GM15510 (cell line): ENCODE measurements around the gene ABHD14A.

Experiments used
- POLR2A ChIP-seq: IDR thresholded peaks from 3 replicates; pipeline ENCODE4 v1.6.1; 2011; ENCODE audit warnings: borderline replicate concordance; ENCODE audit not compliant: insufficient read length; ENCODE audit errors: extremely low read depth

The ABHD14A gene

DNA sequence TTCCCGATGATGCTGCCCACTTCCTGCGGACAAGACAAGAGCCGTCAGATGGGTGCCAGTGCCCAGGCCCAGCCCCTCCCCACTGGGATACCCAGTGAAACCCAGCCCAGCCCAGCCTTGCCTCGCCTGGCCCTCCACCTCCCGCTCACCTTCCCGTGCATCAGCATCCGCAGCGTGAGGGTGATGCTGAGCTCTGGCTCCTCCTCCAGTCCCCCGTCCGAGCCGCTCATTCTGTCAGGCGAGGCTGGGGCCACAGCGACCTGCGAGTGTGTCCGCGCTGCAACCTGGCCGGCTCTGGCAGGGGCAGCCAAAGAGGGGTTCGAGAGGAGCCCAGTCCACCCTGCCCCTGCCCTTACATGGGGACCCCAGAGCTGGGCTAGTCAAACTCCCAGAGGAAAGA lies 13.9 kb upstream of the ABHD14A start:
- TF ChIP-seq POLR2A: no peak

DNA sequence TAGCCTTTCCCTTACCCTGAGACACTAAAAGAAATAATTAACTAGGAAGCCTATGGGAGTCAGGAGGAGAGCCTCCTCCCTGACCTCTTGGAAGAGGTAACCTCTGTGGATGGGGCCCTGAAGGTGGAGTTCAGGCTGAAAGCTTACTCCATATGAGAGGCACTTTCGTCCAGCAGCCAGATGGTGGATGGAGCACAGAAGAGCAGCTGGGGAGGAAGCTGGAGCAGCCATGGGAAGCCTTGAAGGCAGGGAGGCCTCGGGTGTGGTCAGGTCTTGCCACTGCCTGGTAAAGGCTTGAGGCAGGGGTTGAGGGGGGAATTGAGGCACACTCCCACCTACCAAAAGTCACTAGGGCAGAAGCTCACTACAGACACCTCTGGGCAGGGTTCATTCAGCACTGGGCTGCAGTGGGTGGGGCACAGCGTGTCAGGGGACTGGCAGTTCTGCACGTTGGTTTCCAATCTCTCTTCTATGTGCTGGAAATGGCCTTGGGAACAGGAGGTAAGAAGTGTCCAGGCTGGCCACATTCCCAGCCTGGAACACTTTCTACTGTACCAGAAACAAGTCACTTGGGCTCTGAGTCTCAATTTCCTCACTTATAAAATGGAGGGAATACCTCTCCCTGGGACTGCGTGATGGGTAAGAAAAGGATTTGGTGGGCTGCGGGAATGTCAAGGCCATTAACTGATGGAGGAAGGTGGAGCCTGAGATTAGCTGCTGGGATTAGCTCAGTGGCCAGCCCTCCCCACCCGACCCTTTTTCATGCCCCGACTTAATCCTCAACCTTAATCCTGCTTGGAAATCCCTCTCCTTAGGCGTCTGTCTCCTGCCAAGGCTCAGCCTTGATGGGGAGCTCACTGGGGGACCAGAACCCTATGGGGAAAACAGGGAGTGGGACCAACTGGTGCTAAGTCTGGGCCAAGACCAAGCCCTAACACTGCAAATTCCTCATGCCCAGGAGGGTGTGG lies 13.0 kb upstream of the ABHD14A start:
- no peak for TF ChIP-seq POLR2A

DNA sequence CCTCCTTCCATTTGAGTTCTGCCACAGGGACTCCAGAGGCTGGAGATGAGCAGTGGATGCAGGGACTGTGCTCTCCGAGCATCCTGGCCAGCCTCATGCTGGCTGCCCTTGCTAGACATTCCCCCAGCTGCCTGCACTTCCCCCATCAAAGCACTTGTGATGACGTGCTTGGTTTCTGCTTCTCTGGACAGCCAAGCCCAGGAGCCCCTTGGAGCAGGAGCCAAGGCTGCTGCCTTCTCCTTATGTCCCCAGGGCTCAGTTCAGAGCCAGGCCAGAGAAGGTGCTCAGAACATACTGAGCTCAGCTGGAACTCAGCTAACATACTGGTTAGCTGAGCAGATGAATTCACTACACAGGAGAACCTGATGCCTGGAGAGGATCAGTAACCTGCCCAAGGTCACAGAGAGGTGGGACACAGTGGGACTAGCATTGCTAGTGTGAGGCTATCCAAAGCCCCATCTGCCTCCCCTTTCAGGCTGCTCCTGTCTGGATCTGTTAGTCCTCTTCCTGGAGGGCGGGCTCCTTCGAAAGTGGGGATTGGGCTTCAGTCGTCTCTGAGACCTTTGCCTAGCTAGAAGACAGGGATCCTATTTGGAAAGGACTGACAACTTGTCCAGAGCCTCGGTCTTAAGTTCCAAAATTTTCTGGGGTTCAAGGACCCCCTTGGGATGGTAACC lies 11.9 kb upstream of the ABHD14A start:
- no peak for TF ChIP-seq POLR2A

DNA sequence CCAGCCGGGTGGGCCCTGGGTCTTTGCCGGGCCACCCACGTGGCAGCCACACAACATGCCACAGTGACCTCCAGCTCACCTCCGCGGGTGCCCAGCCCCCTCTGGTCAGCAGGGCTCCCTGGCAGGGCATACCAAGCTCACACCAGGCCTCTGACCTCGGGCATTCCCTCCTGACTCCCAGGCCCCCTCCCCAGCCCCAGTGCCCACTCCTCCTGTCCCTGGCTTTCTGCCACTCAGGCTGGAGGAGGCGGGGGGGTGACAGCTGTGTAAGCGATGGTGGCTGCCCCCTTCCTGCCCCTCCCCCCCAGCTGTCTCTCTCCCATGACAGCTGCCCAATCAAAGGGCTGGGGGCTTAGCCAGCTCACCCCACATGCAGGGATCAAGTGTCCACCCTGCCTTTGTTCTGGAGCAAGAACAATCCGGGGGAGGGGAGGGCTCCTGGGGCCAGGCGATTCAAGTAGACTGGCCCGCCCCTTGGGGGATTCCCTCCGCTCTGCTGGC lies 10.9 kb upstream of the ABHD14A start:
- TF ChIP-seq POLR2A: no peak

DNA sequence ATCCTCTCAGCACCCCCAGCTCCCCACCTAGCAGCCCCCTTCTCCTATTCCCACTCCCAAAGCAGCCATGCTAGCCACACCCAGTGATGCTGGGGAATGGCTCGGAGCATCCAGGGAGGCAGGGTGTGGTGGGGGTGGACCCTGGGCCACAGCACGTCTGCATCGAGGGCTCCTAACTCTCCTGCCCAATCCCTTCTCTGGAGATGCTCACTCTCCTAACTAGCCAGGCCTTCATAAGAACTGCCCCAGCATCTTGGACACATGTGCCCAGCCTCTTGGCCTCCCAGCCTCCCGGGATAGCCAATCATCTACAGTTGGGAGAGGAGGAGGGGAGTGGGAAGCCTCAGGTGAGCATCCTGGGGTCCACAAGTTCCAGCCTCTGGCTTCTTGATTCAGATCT lies 10.3 kb upstream of the ABHD14A start:
- TF ChIP-seq POLR2A: no peak

DNA sequence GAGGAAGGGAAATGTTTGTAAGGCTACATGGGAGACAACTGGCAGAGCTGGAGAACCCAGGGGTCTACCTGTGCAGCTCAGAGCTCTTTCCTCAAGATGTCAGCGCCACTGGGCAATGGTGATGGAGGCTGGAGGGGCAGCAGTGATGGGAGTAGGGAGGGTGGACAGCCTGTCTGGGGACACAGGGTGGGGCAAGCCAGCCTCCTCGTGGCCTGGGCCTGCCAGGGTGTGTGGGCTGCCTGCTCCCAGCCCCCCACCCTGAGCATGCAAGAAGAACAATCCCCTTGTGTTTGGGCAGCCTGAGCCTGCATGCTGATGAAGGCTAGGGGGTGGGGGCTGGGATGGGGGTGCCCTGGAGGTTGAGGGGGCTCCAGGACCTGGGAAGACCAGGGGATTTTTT lies 8.8 kb upstream of the ABHD14A start:
- TF ChIP-seq POLR2A: no peak

DNA sequence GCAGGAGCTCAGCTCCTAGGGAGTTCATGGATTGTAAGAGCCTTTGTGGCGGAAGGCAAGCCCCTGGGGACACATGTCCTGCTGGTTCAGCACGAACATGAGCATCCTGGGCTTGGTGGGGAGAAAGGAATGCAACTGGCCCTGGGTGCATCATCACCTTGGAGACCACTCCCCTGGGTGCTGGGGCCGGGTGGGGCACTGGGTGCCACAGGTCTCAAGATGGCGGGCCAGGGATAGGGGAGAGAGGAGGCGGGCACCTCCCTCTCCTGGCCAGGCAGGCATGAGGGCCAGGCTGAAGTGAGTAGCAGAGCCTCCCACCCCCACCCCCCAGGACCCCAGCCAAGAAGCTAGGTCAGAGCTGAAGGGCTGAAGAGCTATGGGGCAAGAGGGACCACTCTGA lies 8.4 kb upstream of the ABHD14A start:
- no peak for TF ChIP-seq POLR2A

DNA sequence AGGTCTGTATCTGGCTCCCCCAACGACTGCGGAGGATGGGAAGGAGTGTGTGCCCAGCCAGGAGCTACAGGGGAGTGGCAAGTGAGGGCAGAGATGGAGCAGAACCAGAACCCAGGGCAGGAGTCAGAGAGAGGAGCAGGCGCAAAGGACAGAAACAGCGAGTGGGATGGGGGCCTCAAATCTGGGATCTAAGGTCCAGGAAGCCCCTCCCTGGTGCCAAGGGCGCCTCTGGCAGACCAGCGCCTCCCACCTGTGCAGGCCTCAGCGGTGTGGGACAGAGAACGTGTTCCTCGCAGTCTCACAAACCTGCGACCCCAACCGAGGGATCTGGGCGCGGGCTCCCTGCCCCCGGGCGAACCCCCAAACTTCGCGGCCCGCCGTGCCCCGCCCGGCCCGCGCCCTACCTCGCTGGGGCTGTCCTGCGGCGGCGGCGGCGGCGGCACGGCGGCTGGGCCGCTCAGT lies 7.9 kb upstream of the ABHD14A start:
- TF ChIP-seq POLR2A: no peak

DNA sequence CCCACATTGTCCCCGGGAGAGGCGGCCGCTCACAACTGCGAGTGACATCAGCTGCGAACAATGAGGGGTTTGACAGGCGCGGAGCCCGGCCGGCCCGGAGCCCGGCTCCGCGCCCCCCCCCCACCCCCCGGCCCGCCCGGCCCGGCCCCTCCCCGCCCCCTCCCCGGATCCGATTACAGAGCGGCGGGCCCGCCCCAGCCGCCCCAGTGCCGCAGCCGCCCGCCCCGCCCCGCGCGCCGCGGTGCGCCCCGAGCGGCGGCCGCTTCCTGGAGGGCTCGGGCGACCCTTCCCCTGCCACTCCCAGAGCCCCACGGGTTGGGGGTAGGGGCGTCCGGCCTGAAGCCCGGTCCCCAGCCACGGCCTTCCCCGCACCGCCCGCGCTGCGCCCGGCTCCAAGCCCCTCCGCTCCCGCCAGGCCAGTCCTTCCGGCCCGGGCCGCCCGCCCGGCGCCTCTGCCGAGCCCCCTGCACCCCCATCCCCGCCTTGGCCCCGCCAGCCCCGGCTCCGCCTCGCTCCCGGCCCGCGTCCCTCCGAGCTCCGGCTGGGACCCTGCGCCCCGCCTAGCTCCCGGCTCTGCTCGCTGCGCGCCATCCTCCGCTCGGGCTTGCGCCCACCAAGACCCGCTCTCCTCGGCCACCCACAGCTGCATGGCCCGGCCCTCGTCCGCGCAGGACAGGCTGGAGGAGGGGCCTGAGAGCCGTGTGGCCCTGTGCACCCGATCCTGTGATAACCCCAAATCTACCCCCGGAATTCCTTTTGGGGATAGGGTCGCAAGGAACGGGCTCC lies 7.3 kb upstream of the ABHD14A start, which contains the start of gene PCBP4:
Gene PCBP4, minus strand, starts transcription at position 71 of the 786 bp plus-strand sequence. CDS start 6,214 bp downstream, outside the sequence.
- TF ChIP-seq POLR2A: peak; percentile 37

DNA sequence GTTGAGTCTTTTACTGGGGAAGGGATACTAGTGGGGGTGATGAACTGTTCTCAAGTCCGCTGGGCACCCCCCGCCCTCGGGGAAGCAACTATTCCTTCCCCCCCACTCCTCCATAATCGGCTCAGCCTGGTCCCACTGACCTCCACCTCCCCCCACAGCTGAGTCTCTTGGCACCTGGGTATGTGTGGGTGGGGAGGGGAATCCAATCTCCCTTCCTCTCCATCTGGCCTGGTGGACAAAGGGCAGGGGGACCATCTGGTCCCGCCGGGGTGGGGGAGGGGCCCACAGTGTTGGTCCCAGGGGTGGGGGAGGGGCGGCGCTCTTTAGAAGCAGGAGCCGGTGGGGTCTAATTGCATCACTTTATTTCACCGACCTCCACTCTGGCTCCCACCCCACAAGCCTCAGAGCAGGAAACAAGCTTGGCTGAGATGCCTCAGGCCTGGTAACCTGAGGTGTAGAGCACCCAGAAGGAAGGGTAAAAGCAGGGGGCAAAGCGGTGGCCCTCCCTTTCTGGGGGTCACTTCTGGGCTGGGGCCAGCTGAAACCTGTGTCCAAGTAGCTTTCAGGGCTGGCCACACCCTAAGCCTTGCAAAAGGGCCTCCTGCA lies 6.6 kb upstream of the ABHD14A start:
- TF ChIP-seq POLR2A: no peak

DNA sequence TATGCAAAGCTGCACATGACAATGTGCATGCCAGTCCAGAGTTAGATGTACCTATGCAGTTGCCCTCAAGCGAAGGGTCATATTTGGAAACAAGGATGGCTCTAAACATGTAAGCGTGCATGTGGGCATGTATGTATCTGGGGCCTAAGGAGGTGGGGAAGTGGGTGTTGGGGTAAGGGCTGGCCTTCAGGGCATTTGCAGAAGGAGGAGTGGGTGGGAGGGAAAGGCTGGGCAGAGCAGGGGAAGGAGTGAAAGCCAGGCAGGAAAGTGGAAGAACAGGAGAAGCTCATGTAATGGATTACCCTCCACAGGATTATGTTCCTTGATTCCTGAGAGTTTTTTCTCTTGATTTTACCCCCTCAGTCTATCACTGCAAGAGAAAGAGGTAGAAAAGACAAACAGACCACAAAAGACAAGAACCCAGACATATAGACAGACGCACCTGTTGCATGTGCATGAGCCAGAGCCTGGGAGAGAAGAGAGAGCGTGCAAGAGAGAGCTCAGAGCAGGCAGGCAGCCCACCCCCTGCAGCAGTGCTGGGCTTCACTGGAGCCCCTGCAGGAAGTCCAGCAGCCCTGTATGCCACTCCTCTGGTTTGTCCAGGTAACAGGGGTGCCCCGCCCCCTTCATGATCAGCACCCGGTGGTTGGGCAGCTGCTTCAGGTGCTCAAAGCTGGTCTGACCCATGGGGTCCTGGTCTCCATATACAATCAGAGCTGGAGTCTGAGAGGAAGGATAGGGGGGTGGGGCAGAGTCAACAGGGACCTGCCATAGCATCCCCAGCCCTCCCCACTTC lies 5.8 kb upstream of the ABHD14A start:
- no peak for TF ChIP-seq POLR2A

DNA sequence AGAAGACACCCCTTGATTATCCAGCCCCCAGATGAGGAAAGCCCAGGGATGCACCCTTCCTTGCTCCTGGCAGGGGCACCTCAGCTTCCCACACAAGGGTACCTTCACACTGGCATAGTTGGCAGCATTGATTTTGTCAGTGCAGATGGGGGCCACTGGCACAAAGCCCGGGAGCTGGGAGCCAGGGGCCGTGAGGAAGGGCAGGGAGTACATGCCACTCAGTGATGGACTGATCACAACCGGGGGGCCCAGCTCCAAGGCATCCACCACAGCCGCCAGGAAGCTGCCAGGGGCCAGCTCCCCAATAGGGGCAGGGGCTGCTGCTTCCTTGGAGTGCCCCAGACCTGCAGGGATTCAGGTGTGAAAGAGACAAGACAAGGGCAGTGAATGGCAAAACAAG lies 5.0 kb upstream of the ABHD14A start:
- no peak for TF ChIP-seq POLR2A

DNA sequence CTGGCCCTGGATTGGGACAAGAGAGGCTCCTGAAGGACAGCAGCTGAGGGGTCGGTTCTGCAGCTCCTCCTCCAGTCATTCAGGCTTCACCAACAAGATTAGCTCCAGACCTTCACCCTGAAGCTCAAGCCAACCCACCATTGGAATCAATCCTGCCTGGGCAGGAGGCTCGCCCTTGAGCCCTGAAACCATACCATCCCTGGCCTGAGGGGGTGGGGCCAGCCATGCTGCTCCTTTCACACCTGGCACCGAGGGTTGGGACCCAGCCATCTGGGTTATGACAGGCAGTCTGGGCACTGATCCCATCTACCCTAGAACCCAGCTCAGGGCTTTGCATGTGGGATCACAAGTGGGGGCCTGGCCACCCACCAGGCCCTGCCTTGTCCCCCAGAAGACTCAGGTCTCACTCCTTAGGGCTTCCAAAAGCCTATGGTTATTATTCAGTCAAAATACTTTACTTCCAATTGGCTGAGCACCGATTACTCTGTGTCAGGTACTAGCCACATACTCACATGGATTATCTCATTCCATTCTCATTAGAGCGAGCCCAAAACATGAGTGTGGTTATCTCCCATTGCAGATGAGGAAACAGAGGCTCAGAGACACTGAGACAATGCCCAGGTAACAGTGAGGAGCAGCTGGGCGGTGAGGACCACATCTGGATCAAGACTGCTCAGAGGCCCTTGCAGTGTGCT lies 4.1 kb upstream of the ABHD14A start:
- no peak for TF ChIP-seq POLR2A

DNA sequence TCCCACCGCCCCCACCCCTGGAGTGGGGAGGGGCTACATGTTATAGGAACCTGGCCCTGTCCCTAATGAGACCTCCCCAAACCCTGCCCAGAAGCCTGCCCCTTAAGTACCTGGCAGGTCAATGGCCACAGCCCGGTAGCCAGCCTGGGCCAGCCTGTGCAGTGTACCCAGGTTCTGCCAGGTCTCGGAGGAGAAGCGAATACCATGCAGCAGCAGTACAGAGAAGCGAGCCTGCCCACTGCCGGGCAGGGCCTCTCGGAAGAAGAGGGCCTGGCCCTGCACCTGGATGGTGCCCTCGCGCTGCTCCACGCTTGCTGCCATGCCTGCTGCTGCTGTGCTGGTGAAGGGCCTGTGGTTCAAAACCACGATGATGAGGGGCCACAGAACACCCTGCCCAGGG lies 3.5 kb upstream of the ABHD14A start:
- no peak for TF ChIP-seq POLR2A
